Gastrocnemius medialis (tissue), 4 donors: ENCODE data around the gene DOP1B.

ENCODE experiments used
- POLR2A ChIP-seq, 2 donors: fragments of 450-650 bp; IDR thresholded peaks; one replicate each; pipeline ENCODE4 v1.6.1; 2017; ENCODE audit warnings: antibody characterized with exemption in 2 of 2, mild to moderate bottlenecking in 2 of 2, moderate library complexity in 2 of 2
- TF ChIP-seq, protein P1 (sequence below), 5 experiments: fragments of 450-650 bp in 3 of 5; fragments of 200-600 bp in 2 of 5; sonication (generic) in 2 of 5; IDR thresholded peaks in 4 of 5; conservative IDR thresholded peaks in 1 of 5; 1 replicate in 4 of 5; 2 replicates in 1 of 5; pipeline ENCODE4 v1.5.1; 2016 to 2019; ENCODE audit warnings: antibody characterized with exemption in 5 of 5, mild to moderate bottlenecking in 3 of 5, moderate library complexity in 3 of 5

DNA sequence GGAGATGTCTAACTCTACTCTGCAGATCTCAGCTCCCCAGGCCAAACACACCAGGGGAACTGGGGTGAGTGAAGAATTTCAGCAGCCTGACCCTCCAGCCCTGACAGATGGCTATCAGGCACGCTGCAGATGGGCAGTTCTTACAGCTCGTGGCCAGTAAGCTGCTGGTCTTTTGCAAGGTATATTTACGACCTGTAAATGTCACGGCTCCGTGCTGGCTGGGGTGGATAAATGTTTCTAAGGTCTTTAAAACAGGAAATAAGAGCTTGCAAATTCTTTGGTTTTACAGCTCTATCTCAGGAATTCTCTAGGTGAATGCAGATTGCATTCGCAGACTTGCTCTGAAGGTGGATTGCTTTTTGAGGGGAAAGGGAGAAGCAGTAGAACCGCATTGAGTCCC, 10.1 kb downstream of the DOP1B start:
- TF ChIP-seq, protein P1, sequence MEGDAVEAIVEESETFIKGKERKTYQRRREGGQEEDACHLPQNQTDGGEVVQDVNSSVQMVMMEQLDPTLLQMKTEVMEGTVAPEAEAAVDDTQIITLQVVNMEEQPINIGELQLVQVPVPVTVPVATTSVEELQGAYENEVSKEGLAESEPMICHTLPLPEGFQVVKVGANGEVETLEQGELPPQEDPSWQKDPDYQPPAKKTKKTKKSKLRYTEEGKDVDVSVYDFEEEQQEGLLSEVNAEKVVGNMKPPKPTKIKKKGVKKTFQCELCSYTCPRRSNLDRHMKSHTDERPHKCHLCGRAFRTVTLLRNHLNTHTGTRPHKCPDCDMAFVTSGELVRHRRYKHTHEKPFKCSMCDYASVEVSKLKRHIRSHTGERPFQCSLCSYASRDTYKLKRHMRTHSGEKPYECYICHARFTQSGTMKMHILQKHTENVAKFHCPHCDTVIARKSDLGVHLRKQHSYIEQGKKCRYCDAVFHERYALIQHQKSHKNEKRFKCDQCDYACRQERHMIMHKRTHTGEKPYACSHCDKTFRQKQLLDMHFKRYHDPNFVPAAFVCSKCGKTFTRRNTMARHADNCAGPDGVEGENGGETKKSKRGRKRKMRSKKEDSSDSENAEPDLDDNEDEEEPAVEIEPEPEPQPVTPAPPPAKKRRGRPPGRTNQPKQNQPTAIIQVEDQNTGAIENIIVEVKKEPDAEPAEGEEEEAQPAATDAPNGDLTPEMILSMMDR (IDR thresholded peaks at IDR 0.05 in 4 of 5, conservative IDR thresholded peaks at IDR 0.05 in 1 of 5), result no peak
- no peak for TF ChIP-seq POLR2A (IDR thresholded peaks at IDR 0.05)
